Tibial nerve (tissue), 4 donors: ENCODE data around the gene OR2V1. TPM values are rescaled to one million over a fixed set of nuclear protein-coding genes. Genes with fewer than 3 reads are reported as not detected.

Experiments
- DNase-seq, 2 donors: peaks; one replicate each; pipeline ENCODE4 v3.0.0-alpha.2; 2019; ENCODE audit warnings: low spot score in 2 of 2
- H3K27ac ChIP-seq, 4 donors: fragments of 200-600 bp; sonication (generic) in 3 of 4; one replicate each; pipeline ENCODE4 v1.5.1; 2017 to 2019; ENCODE audit warnings: mild to moderate bottlenecking in 1 of 4
- H3K27me3 ChIP-seq, 2 donors: fragments of 200-600 bp; sonication (generic) in 1 of 2; one replicate each; pipeline versions ENCODE4 v1.5.1 to v1.6.0; 2017 to 2019
- H3K36me3 ChIP-seq, 3 donors: fragments of 200-600 bp; sonication (generic); one replicate each; pipeline ENCODE4 v1.5.1; 2018 to 2019
- H3K4me1 ChIP-seq, 4 donors: fragments of 200-600 bp; sonication (generic) in 3 of 4; one replicate each; pipeline ENCODE4 v1.5.1; 2017 to 2019
- H3K4me3 ChIP-seq, 4 donors: fragments of 200-600 bp; sonication (generic) in 3 of 4; one replicate each; pipeline ENCODE4 v1.5.1; 2017 to 2019; ENCODE audit warnings: mild to moderate bottlenecking in 1 of 4, moderate library complexity in 1 of 4
- H3K9me3 ChIP-seq, 4 donors: fragments of 200-600 bp; sonication (generic) in 3 of 4; one replicate each; pipeline ENCODE4 v1.5.1; 2017 to 2019
- EP300 ChIP-seq, 2 donors: sonication (generic); formaldehyde crosslinking; IDR thresholded peaks; one replicate each; pipeline ENCODE4 v1.6.1; 2017; ENCODE audit warnings: antibody characterized with exemption in 2 of 2, mild to moderate bottlenecking in 1 of 2
- POLR2A ChIP-seq, 2 donors: fragments of 450-650 bp; IDR thresholded peaks; one replicate each; pipeline ENCODE4 v1.6.1; 2017; ENCODE audit warnings: antibody characterized with exemption in 2 of 2, mild to moderate bottlenecking in 2 of 2, moderate library complexity in 2 of 2
- WGBS, 2 donors: methylation state at CpG; one replicate each; pipeline ENCODE4 v1.1.5; 2018; 5-methylcytosine and 5-hydroxymethylcytosine counted together
- total RNA-seq, 4 donors: library from RNA; depleted of rRNA; stranded (reverse); fragments of >200 nt; gene quantifications; one replicate each; pipeline ENCODE4 v1.1.0, GENCODE V29; 2016
- TF ChIP-seq, protein P1 (sequence below), 5 experiments: fragments of 200-600 bp in 3 of 5; fragments of 450-650 bp in 2 of 5; sonication (generic) in 3 of 5; IDR thresholded peaks; one replicate each; pipeline ENCODE4 v1.5.1; 2016 to 2019; ENCODE audit warnings: antibody characterized with exemption in 5 of 5, mild to moderate bottlenecking in 3 of 5, moderate library complexity in 2 of 5

OR2V1 gene
- total RNA-seq, 4 donors from 2014 or later = not detected

DNA sequence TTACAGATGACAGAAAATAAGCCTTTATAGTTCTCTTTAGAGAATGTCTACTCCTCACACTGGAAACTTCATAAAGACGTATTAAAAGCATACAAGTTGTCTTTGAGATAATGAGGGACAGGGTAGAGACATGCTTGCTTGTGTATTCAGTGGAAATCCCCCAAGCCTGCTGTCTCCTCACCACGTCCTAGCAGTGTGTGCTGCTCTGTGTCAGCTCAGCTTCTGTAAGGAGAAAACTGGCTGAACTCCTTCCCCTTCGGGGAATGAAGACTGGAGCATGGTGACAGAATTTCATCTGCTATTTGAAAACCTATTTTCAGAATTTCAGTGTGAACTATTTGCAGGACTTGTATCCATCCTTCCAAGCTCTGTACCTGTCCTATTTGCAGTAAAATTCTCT, 25.8 kb upstream of the OR2V1 start:
- DNase-seq = no peak
- Histone ChIP-seq H3K36me3 (no peaks in the 10 kb centered on the region), H3K9me3 (no peaks in the 10 kb centered on the region), H3K27me3 (no peaks in the 10 kb centered on the region), H3K4me1 (peaks cover 0 to 19% (median 2%) of the 10 kb centered on the region in 4 donors), H3K4me3 (no peak overlapping the region), H3K27ac (no peak overlapping the region)
- TF ChIP-seq EP300 (IDR thresholded peaks at IDR 0.05) (no peak), POLR2A (IDR thresholded peaks at IDR 0.05) (no peak)
- TF ChIP-seq, protein P1, sequence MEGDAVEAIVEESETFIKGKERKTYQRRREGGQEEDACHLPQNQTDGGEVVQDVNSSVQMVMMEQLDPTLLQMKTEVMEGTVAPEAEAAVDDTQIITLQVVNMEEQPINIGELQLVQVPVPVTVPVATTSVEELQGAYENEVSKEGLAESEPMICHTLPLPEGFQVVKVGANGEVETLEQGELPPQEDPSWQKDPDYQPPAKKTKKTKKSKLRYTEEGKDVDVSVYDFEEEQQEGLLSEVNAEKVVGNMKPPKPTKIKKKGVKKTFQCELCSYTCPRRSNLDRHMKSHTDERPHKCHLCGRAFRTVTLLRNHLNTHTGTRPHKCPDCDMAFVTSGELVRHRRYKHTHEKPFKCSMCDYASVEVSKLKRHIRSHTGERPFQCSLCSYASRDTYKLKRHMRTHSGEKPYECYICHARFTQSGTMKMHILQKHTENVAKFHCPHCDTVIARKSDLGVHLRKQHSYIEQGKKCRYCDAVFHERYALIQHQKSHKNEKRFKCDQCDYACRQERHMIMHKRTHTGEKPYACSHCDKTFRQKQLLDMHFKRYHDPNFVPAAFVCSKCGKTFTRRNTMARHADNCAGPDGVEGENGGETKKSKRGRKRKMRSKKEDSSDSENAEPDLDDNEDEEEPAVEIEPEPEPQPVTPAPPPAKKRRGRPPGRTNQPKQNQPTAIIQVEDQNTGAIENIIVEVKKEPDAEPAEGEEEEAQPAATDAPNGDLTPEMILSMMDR (IDR thresholded peaks at IDR 0.05) = no peak
- 41 to 47% methylated on average over 3 of the region's 3 CpGs for WGBS, 2 donors

DNA sequence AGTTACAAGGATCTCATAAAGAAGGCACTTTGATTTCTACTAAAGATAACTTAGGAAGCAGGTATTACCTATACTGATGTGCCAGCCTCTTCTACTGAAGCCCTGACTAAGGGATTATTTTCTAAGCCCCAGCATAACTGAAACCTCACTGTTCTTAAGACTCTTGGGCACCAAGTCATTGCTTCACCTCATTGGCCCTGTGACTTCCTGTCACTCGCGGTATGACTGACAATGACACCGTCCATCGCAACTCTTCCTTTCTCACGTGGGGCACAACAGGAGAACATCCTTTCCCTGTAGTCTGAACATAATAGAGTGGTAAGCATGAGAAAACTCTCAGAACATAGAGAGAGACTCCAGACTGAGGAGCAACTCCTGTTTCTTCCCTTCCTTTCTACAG, 22.8 kb upstream of the OR2V1 start:
- H3K4me1 ChIP-seq = no peaks in the 10 kb centered on the region
- H3K9me3 ChIP-seq = no peaks in the 10 kb centered on the region
- DNase-seq = no peak
- WGBS, 2 donors = 64 to 70% methylated on average over 5 of the region's 5 CpGs
- no peaks in the 10 kb centered on the region for H3K36me3 ChIP-seq
- peaks cover 0 to 27% of the 10 kb centered on the region in 2 donors for H3K27me3 ChIP-seq
- no peak overlapping the region for H3K27ac ChIP-seq
- TF ChIP-seq POLR2A (IDR thresholded peaks at IDR 0.05) (no peak), EP300 (IDR thresholded peaks at IDR 0.05) (no peak)
- TF ChIP-seq, protein P1 (IDR thresholded peaks at IDR 0.05) = no peak
- no peak overlapping the region for H3K4me3 ChIP-seq

DNA sequence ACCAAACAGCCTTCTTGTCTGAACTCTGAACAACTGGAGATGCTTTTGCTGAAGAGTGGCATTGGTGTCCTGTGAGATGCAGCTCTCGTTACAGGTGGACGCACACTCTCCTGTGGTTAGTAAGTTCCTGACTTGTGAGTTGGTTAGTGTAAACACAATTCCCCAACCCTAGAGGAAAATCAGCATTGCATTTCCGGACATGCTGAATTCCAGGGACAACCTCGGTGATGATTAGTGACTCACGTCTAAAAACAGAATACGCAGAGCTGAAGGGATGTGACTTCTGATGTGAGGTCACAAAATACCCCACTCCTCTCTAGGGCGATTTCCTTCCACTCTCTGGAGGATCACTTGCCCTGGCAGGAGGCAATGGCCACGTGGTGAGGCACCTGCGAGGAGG, 21.4 kb upstream of the OR2V1 start:
- Histone ChIP-seq H3K4me3 (no peak overlapping the region), H3K27ac (no peak overlapping the region), H3K27me3 (peaks cover 0 to 32% of the 10 kb centered on the region in 2 donors), H3K9me3 (no peaks in the 10 kb centered on the region), H3K4me1 (no peaks in the 10 kb centered on the region), H3K36me3 (no peaks in the 10 kb centered on the region)
- TF ChIP-seq EP300 (IDR thresholded peaks at IDR 0.05) = no peak
- TF ChIP-seq, protein P1 (IDR thresholded peaks at IDR 0.05) = no peak
- no peak for TF ChIP-seq POLR2A (IDR thresholded peaks at IDR 0.05)
- 78 to 86% methylated on average over 9 of the region's 9 CpGs for WGBS, 2 donors
- no peak for DNase-seq

DNA sequence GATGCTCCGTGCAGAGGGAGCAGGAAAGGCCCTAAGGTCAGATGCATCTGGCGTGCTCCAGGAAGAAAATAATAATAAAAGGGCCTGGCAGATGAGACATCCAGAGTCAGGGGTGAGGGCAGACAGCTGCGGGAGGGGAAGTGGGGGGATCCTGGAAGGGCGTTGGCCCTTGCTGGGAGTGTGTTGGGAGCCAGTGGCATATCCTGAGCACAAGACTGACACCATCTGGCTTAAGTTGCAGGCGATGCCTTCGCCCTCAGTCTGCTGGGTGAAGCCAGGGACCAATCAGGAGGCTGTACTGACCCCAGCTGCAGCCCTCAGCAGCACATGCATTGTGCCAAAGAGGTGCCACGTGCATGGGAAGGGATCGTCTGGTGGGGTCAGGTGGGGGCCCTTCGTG, 20.2 kb upstream of the OR2V1 start:
- H3K9me3 ChIP-seq = no peaks in the 10 kb centered on the region
- peaks cover 0 to 32% of the 10 kb centered on the region in 2 donors for H3K27me3 ChIP-seq
- no peak overlapping the region for H3K4me3 ChIP-seq
- H3K27ac ChIP-seq = no peak overlapping the region
- no peaks in the 10 kb centered on the region for H3K36me3 ChIP-seq
- WGBS, 2 donors = 19 to 20% methylated on average over 9 of the region's 9 CpGs
- DNase-seq = no peak
- no peaks in the 10 kb centered on the region for H3K4me1 ChIP-seq
- TF ChIP-seq EP300 (IDR thresholded peaks at IDR 0.05) = no peak
- TF ChIP-seq POLR2A (IDR thresholded peaks at IDR 0.05) = no peak

DNA sequence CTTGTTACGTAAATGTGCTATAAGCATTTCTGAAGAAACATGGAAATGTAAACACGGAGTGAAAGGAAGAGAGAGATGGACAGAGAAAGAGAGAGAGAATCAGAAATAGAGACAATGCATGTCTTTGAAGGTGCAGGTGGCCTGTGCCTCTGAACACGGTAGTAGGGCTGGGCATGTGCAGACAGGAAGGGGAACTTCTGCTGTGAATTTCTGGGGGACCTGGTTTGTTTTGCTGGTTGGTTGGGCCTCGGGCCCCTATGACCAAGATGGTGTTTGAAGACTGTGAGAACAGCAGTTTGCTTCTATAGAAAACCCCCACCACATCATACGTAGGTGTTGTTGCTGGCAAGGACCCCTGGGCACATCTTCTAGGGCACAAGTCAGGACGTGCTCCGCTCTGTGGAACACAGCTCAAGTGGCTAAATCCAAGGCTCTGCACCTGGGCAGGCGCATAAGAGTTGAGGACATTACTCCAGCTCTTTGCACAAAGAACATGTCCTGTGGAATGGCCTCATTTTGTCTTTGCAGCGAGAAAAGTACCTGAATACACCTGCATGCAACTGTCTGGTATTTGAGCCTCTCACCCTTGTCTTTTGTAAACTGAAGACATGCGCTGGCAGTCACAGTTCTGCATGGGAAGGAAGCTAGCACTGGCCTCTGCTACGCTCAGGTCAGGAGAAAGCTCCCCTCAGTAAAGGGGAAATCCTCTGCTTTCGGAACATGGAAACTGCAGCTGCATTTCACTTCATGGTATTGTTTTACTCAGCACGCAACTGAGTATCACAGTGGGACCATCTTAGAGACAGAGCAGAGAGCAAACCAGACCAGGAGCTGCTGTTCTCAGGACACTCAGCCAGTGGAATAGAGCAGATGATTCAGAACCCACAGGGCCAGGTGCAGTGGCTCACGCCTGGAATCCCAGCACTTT, 19.1 kb upstream of the OR2V1 start:
- Histone ChIP-seq H3K27me3 (peaks cover 0 to 35% of the 10 kb centered on the region in 2 donors), H3K4me3 (no peak overlapping the region), H3K36me3 (no peaks in the 10 kb centered on the region), H3K27ac (no peak overlapping the region), H3K4me1 (no peaks in the 10 kb centered on the region), H3K9me3 (no peaks in the 10 kb centered on the region)
- DNase-seq = no peak
- no peak for TF ChIP-seq EP300 (IDR thresholded peaks at IDR 0.05)
- TF ChIP-seq, protein P1 (IDR thresholded peaks at IDR 0.05) = no peak
- TF ChIP-seq POLR2A (IDR thresholded peaks at IDR 0.05) = no peak
- 77 to 80% methylated on average over 14 of the region's 14 CpGs for WGBS, 2 donors
